HEK293T (cell line): ENCODE measurements around the gene THAP5.
"Not testable (repeated sequence)": the region's sequence is repeated elsewhere in the genome, so short reads cannot be mapped to it uniquely, and the experiment has no call there.

ENCODE experiments used
- CTCF ChIA-PET: fragments of 350-600 bp; formaldehyde crosslinking; extraction: SDS; loops from one replicate; lab custom pipeline; 2021; ENCODE audit warnings: antibody characterized with exemption, inconsistent platforms; lab: Yijun Ruan, JAX
- POLR2A ChIA-PET: fragments of 350-600 bp; formaldehyde crosslinking; extraction: SDS; loops from one replicate; lab custom pipeline; 2020; ENCODE audit warnings: antibody characterized with exemption, inconsistent platforms; lab: Yijun Ruan, JAX
- DNase-seq: peaks from one replicate; pipeline ENCODE4 v3.0.0; 2012; ENCODE audit warnings: mixed read lengths; ENCODE audit errors: extremely low spot score
- ARNT ChIP-seq: fragments of 450-650 bp; IDR thresholded peaks from 2 replicates; pipeline ENCODE4 v1.6.1; 2017; ENCODE audit warnings: mild to moderate bottlenecking
- BHLHE40 ChIP-seq: fragments of 450-650 bp; IDR thresholded peaks from 2 replicates; pipeline ENCODE4 v1.6.1; 2016; ENCODE audit warnings: mild to moderate bottlenecking, moderate library complexity, borderline replicate concordance
- CTBP1 ChIP-seq: fragments of 450-650 bp; IDR thresholded peaks from 2 replicates; pipeline ENCODE4 v1.6.1; 2016; ENCODE audit warnings: borderline replicate concordance
- ELF4 ChIP-seq: fragments of 450-650 bp; IDR thresholded peaks from 2 replicates; pipeline ENCODE4 v1.6.1; 2017; ENCODE audit warnings: antibody characterized with exemption
- FOXA1 ChIP-seq: fragments of 450-650 bp; IDR thresholded peaks from 2 replicates; pipeline ENCODE4 v1.6.1; 2016; ENCODE audit warnings: mild to moderate bottlenecking
- FOXK2 ChIP-seq: fragments of 450-650 bp; IDR thresholded peaks from 2 replicates; pipeline ENCODE4 v1.6.1; 2016; ENCODE audit warnings: mild to moderate bottlenecking
- FOXM1 ChIP-seq: fragments of 450-650 bp; IDR thresholded peaks from 2 replicates; pipeline ENCODE4 v1.6.1; 2017; ENCODE audit warnings: mild to moderate bottlenecking, borderline replicate concordance
- HDGF ChIP-seq: fragments of 450-650 bp; IDR thresholded peaks from 2 replicates; pipeline ENCODE4 v1.6.1; 2017; ENCODE audit warnings: antibody characterized with exemption, borderline replicate concordance
- L3MBTL2 ChIP-seq: fragments of 450-650 bp; conservative IDR thresholded peaks from 2 replicates; pipeline ENCODE4 v1.6.1; 2016; ENCODE audit warnings: mild to moderate bottlenecking
- LEF1 ChIP-seq: fragments of 450-650 bp; IDR thresholded peaks from 2 replicates; pipeline ENCODE4 v1.6.1; 2017; ENCODE audit warnings: mild to moderate bottlenecking, borderline replicate concordance
- NFRKB ChIP-seq: fragments of 450-650 bp; IDR thresholded peaks from 2 replicates; pipeline ENCODE4 v1.6.1; 2016; ENCODE audit warnings: mild to moderate bottlenecking, moderate library complexity
- SP1 ChIP-seq: fragments of 450-650 bp; IDR thresholded peaks from 2 replicates; pipeline ENCODE4 v1.6.1; 2017
- SUZ12 ChIP-seq: fragments of 450-650 bp; IDR thresholded peaks from 2 replicates; pipeline ENCODE4 v1.6.1; 2016; ENCODE audit warnings: mild to moderate bottlenecking
- TARDBP ChIP-seq: fragments of 450-650 bp; IDR thresholded peaks from 2 replicates; pipeline ENCODE4 v1.6.1; 2016
- ZNF384 ChIP-seq: fragments of 450-650 bp; IDR thresholded peaks from 2 replicates; pipeline ENCODE4 v1.6.1; 2016
- TF ChIP-seq, protein P1 (sequence below): fragments of 450-650 bp; IDR thresholded peaks from 2 replicates; pipeline ENCODE4 v1.6.1; 2016

The THAP5 gene

GRCh38 chr7:108565987-108566386 is 3.5 kb downstream of the THAP5 start:
- TF ChIP-seq, protein P1, sequence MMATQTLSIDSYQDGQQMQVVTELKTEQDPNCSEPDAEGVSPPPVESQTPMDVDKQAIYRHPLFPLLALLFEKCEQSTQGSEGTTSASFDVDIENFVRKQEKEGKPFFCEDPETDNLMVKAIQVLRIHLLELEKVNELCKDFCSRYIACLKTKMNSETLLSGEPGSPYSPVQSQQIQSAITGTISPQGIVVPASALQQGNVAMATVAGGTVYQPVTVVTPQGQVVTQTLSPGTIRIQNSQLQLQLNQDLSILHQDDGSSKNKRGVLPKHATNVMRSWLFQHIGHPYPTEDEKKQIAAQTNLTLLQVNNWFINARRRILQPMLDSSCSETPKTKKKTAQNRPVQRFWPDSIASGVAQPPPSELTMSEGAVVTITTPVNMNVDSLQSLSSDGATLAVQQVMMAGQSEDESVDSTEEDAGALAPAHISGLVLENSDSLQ = no peak
- TF ChIP-seq HDGF (no peak), ELF4 (no peak), LEF1 (no peak), CTBP1 (no peak), TARDBP (no peak), FOXM1 (no peak), SUZ12 (no peak)
- POLR2A ChIA-PET = no interaction called here
- CTCF ChIA-PET = no interaction called here
- DNase-seq = no peak

DNA sequence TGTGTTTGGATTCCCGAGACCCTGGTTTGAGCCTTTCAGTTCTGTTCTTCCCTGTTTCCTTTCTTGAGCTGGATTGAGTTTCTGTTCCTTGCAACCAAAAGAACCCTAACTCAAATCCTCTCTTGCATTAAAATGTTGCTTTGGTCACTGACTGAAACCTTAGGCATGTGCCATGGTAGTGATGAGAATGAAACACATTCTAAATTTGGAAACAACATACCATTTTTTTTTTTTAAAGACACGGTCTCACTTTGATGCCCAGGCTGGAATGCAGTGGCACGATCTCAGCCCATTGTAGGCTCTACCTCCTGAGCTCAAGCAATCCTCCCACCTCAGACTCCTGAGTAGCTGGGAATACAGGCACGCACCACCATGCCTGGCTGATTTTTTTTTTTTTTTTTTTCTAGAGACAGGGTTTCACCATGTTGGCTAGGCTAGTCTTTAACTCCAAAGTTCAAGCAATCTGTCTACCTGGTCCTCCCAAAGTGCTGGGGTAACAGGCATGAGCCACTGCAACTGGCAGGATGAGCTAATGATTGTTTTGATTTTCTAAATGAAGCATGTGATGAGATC is 8.4 kb downstream of the THAP5 start:
- ChIA-PET CTCF (no interaction called here), POLR2A (interaction anchor here (0.7 to 1.9 kb wide), 3 partner anchors 9 to 1941 kb away, joined by 3 to 11 read pairs (median 5); partner anchors contain the start of genes DNAJB9, PNPLA8 and THAP5)
- TF ChIP-seq FOXM1 (no peak), TARDBP (no peak), NFRKB (no peak), ARNT (no peak)
- no peak for DNase-seq

DNA sequence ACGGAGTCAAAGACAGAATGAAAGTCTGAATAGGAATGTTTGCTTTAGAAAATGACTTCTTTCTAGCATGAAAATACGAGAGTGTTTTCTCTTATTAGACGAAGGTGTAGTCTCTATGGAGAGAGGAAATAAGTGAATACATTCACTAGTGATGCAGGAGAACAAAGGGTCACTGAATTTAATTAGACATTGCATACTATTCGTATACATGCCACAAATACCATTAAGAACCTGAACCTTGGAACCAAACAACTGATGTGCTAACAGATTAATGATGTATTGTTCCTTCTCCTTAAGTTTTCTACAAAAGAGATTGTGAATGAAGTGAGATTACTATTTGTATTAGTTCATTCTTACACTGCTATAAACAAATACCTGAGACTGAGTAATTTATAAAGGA is 10.3 kb downstream of the THAP5 start:
- TF ChIP-seq FOXK2 (no peak), ELF4 (no peak), CTBP1 (no peak), SP1 (no peak), ARNT (no peak), ZNF384 (no peak), FOXA1 (no peak), FOXM1 (no peak), SUZ12 (no peak), HDGF (no peak), L3MBTL2 (no peak), TARDBP (no peak), NFRKB (no peak), LEF1 (no peak), BHLHE40 (no peak)
- TF ChIP-seq, protein P1 = no peak
- CTCF ChIA-PET = interaction anchor here (0.6 kb wide), 1 partner anchor 90 kb away, joined by 11 read pairs; no protein-coding TSS in a partner anchor
- POLR2A ChIA-PET = no interaction called here

GRCh38 chr7:108557617-108558016 is 11.9 kb downstream of the THAP5 start:
- TF ChIP-seq ZNF384 (no peak), NFRKB (no peak), ARNT (no peak), FOXK2 (no peak), SUZ12 (no peak)
- DNase-seq = no peak
- CTCF ChIA-PET = no interaction called here
- POLR2A ChIA-PET = no interaction called here

More for the DNA sequence above, 10.3 kb downstream of the THAP5 start:
- no peak for DNase-seq

- ChIA-PET CTCF (no interaction called here), POLR2A (no interaction called here)
- TF ChIP-seq NFRKB (no peak), LEF1 (no peak), L3MBTL2 (no peak), HDGF (no peak)
- no peak for DNase-seq
These were observed 12.3 kb downstream of the THAP5 start for GRCh38 chr7:108557191-108557590.

DNA sequence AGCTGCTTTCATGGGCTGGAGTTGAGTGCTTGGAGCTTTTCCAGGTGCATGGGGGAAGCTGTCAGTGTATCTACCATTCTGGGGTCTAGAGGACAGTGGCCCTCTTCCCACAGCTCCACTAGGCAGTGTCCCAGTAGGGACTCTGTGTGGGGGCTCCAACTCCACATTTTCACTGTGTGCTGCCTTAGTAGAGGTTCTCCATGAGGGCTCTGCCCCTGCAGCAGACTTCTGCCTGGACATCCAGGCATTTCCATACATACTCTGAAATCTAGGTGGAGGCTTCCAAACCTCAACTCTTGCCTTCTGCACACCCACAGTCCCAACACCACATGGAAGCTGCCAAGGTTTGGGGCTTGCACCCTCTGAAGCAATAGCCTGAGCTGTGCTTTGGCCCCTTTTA is 12.8 kb downstream of the THAP5 start:
- POLR2A ChIA-PET, CTCF ChIA-PET, DNase-seq: not testable (repeated sequence)

DNA sequence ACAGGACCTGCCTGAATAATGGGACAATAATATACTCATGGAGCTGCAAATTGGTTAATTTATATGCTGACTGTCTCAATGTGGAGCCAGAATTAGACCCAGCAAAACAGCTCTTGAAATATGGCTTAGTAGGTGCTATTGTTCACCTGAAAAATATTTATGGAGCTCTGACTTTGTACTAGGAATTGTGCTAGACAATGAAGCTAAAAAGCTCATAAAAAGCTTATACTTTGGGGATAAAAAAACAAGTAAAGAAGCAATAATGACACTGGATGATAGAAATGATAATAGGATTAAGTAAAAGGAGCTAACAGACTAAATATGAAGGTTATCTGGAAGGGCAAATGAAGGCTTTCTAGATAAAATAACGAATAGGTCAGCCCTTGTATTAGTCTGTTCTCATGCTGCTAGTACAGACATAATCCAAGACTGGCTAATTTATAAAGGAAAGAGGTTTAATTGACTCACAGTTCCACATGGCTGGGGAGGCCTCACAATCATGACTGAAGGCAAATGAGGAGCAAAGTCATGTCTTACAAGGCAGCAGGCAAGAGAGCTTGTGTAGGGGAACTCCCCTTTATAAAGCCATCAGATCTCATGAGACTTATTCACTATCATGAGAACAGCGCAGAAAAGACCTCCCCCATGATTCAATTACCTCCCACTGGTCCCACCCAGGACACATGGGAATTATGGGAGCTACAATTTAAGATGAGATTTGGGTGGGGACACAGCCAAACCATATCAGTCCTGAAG is 21.2 kb downstream of the THAP5 start:
- POLR2A ChIA-PET = interaction anchor here (2.2 kb wide), 1 partner anchor 22 kb away, joined by 11 read pairs; the partner anchor contains the start of gene PNPLA8
- CTCF ChIA-PET, DNase-seq: not testable (repeated sequence)

DNA sequence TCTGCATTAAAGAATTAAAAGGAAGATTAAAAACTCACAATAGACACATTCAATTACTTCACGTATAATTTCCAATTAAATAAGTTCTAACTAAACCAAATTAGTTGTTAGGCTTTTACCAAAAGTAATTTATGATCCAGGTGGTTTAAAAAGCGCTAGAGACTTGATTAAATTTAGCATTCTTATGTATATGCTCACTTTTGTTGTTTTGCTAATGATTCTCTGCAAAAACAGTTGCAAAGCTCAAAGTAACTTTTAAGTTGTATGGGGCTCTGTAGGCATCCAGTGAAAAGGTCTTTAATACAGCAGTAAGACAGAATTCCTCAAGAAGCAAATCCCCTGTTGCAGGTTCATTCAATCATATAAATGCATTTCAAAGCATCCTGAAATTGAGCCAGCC is 28.0 kb downstream of the THAP5 start:
- no peak for DNase-seq
- TF ChIP-seq ZNF384 (no peak), SUZ12 (no peak), FOXA1 (no peak), L3MBTL2 (no peak), CTBP1 (no peak), BHLHE40 (no peak)
- TF ChIP-seq, protein P1 = no peak
- CTCF ChIA-PET = no interaction called here
- POLR2A ChIA-PET = interaction anchor here (1.7 kb wide), 1 partner anchor 16 kb away, joined by 3 read pairs; the partner anchor contains the start of gene PNPLA8

- CTCF ChIA-PET, POLR2A ChIA-PET, DNase-seq: not testable (repeated sequence)
These were observed 30.8 kb downstream of the THAP5 start for GRCh38 chr7:108538685-108539084.

GRCh38 chr7:108538236-108538635 is 31.3 kb downstream of the THAP5 start:
- POLR2A ChIA-PET = interaction anchor here (1.9 kb wide), 1 partner anchor 13 kb away, joined by 8 read pairs; the partner anchor contains the start of gene PNPLA8
- DNase-seq, CTCF ChIA-PET: not testable (repeated sequence)
